OCI-M1 (cell line): ENCODE results near the gene FRMD4A.

Experiments used
- DNase-seq: peaks from one replicate; lab custom pipeline; 2025; lab: John Stamatoyannopoulos, UW

The FRMD4A gene

GRCh38 chr10:13673156-13673555, 657.6 kb downstream of the FRMD4A start:
- no peak for DNase-seq

- no peak for DNase-seq
These were observed 658.2 kb downstream of the FRMD4A start for GRCh38 chr10:13672548-13672947.

GRCh38 chr10:13671904-13672303, 658.8 kb downstream of the FRMD4A start:
- no peak for DNase-seq

GRCh38 chr10:13670311-13670710, 660.4 kb downstream of the FRMD4A start:
- no peak for DNase-seq

- no peak for DNase-seq
These were observed 660.8 kb downstream of the FRMD4A start for GRCh38 chr10:13669901-13670300.

- DNase-seq: no peak
These were observed 661.4 kb downstream of the FRMD4A start for GRCh38 chr10:13669182-13669855.

- no peak for DNase-seq
These were observed 662.6 kb downstream of the FRMD4A start for GRCh38 chr10:13668126-13668525.

GRCh38 chr10:13665516-13666262, 665.0 kb downstream of the FRMD4A start:
- no peak for DNase-seq

GRCh38 chr10:13661256-13661655, 669.5 kb downstream of the FRMD4A start:
- no peak for DNase-seq

- no peak for DNase-seq
These were observed 670.2 kb downstream of the FRMD4A start for GRCh38 chr10:13660551-13660920.

GRCh38 chr10:13659887-13660550, 670.7 kb downstream of the FRMD4A start:
- DNase-seq: peak; percentile 58

- DNase-seq: no peak
These were observed 671.6 kb downstream of the FRMD4A start for GRCh38 chr10:13658871-13659685.

GRCh38 chr10:13658264-13658663, 672.5 kb downstream of the FRMD4A start:
- DNase-seq: no peak

- no peak for DNase-seq
These were observed 673.5 kb downstream of the FRMD4A start for GRCh38 chr10:13657101-13657680.

GRCh38 chr10:13656337-13657100, 674.2 kb downstream of the FRMD4A start:
- no peak for DNase-seq

- no peak for DNase-seq
These were observed 675.9 kb downstream of the FRMD4A start for GRCh38 chr10:13654846-13655245.

- no peak for DNase-seq
These were observed 676.5 kb downstream of the FRMD4A start for GRCh38 chr10:13654118-13654830.

GRCh38 chr10:13652860-13653259, 677.9 kb downstream of the FRMD4A start:
- no peak for DNase-seq

GRCh38 chr10:13651969-13652720, 678.6 kb downstream of the FRMD4A start:
- DNase-seq: no peak

GRCh38 chr10:13650961-13651360, 679.8 kb downstream of the FRMD4A start:
- DNase-seq: no peak
